Omental fat pad (tissue), 4 donors: ENCODE results near the gene ROBO1. TPM values are rescaled to one million over a fixed set of nuclear protein-coding genes. Genes with fewer than 3 reads are reported as not detected.

Source experiments
- ATAC-seq: fragments of 150-250 bp; one replicate; pipeline ENCODE4 v1.9.1; 2016; ENCODE audit warnings: mild to moderate bottlenecking, moderate library complexity; ENCODE audit not compliant: low FRiP score
- DNase-seq: peaks from one replicate; pipeline ENCODE4 v3.0.0-alpha.2; 2019; ENCODE audit warnings: low spot score
- CTCF ChIP-seq, 3 donors: fragments of 450-650 bp; IDR thresholded peaks; one replicate each; pipeline ENCODE4 v1.5.1; 2016 to 2017; ENCODE audit warnings: antibody characterized with exemption in 3 of 3, mild to moderate bottlenecking in 3 of 3, moderate library complexity in 2 of 3
- total RNA-seq, 4 donors: library from RNA; depleted of rRNA; stranded (reverse); fragments of >200 nt; gene quantifications; one replicate each; pipeline ENCODE4 v1.1.0, GENCODE V29; 2016

Gene ROBO1
- total RNA-seq, 4 donors from 2014 or later = 13.7 to 34.2 (median 21.0) TPM

GRCh38 chr3:78742041-78742440, 1025.8 kb downstream of the ROBO1 start:
- DNase-seq = no peak
- no peak for TF ChIP-seq CTCF (IDR thresholded peaks at IDR 0.05)
- ATAC-seq = no peak

- DNase-seq (no peak), ATAC-seq (no peak)
- no peak for TF ChIP-seq CTCF (IDR thresholded peaks at IDR 0.05)
Measured at GRCh38 chr3:78741066-78741645, 1026.6 kb downstream of the ROBO1 start.

GRCh38 chr3:78738833-78739232, 1029.0 kb downstream of the ROBO1 start:
- TF ChIP-seq CTCF (IDR thresholded peaks at IDR 0.05) = no peak
- no peak for ATAC-seq
- DNase-seq = no peak

GRCh38 chr3:78737988-78738387, 1029.8 kb downstream of the ROBO1 start:
- no peak for TF ChIP-seq CTCF (IDR thresholded peaks at IDR 0.05)
- no peak for DNase-seq
- ATAC-seq = no peak

- no peak for TF ChIP-seq CTCF (IDR thresholded peaks at IDR 0.05)
- DNase-seq (no peak), ATAC-seq (no peak)
Measured at GRCh38 chr3:78736863-78737262, 1030.9 kb downstream of the ROBO1 start.

- no peak for TF ChIP-seq CTCF (IDR thresholded peaks at IDR 0.05)
- no peak for ATAC-seq
- DNase-seq = no peak
Measured at GRCh38 chr3:78734048-78734637, 1033.7 kb downstream of the ROBO1 start.

- DNase-seq (no peak), ATAC-seq (no peak)
- no peak for TF ChIP-seq CTCF (IDR thresholded peaks at IDR 0.05)
Measured at GRCh38 chr3:78732893-78733292, 1034.9 kb downstream of the ROBO1 start.
